ENCODE results near the gene GSTA5.
"Not testable (repeated sequence)": the region's sequence is repeated elsewhere in the genome, so short reads cannot be mapped to it uniquely, and the experiment has no call there.

GSTA5 gene

DNA sequence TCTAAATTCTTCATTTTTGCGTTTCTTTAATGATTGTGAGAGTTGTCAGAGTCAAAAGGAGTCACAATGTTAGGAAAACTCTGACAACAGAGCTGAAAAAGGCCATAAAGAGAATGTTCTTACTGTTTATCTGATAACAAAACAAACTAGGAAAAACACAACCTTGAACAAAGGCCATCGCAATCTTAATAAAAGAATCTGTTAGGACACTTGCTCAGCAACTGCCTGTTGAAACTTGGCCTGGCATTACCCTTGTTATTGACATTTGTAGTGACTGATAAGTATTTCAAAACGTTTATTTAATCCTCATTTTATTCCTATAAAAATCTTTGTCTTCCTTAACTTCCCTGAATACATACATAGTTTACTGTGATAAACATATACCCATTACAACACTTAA is 52.7 kb downstream of the GSTA5 start:
- DNase-seq, result no peak

- DNase-seq, result no peak
These were observed 54.2 kb downstream of the GSTA5 start for GRCh38 chr6:52786249-52786956.

DNA sequence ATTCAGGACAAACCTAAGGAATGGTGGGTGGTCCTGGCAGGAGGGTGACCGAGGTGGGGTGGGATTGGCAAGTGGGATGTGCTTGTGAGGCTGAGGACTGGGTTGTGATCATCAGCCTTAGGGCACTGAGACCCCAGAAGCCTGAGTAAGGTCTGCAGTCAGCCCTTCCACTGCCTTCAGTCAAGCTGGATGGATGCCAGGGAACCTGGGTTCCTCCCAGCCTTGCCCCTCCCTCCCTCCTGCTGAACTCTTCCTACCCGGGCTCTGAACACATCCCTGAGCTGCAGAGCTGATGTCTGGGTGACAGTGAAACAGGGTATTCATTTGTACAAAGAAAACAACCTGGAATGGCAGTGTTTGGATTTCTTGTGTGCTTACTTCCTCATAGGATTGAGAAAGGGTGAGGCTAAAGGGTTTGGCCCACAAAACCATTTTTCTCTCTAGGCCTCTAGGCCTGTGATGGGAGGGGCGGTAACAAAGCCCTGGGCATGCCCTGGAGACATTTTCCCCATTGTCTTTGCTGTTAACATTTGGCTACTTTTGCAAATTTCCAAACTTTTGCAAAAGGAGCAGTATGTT is 57.8 kb downstream of the GSTA5 start:
- DNase-seq, result not testable (repeated sequence)

DNA sequence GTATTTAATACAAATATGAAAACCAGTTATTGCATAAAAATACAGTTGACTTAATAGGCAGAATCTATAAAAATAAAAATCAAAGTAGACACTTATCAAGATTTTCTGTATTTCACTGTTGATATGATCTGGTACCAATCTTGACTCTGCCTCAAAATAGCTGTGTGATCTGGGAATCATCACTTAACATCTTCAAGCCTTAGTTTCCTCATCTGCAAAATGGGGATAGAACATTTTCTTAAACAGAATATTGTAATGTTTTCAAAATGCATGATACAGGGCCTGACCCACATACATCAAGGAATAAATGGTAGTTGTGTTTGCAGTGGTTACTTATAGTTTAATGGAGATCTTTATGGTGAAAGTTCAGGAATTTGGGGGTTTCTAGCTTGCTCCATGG is 58.4 kb downstream of the GSTA5 start:
- not testable (repeated sequence) for DNase-seq

Measured in NCI-H446 treated with DMSO at 0.1 percent for 48 hours (cell line).